HL-60/S4 treated with retinoic acid at 250 ng/mL for 4 days and 3 days (cell line): ENCODE results near the gene JAG2.

Experiments used
- in situ Hi-C: fragments of 300-500 bp; cut with MboI; formaldehyde crosslinking; loops from 2 replicates; pipeline ENCODE4 v1.7.0; 2022; ENCODE audit warnings: low sequenced_read_pairs

The JAG2 gene

GRCh38 chr14:105168496-105168978, at the start of gene JAG2:
TSS of gene JAG2 (minus strand) at chr14:105168776. CDS start at chr14:105168420, 356 bp downstream.
- in situ Hi-C loops: no loop called here

GRCh38 chr14:105217774-105218173, 49.2 kb upstream of the JAG2 start:
- in situ Hi-C loops: no loop called here

- in situ Hi-C loops: no loop called here
These were observed 48.1 kb upstream of the JAG2 start for GRCh38 chr14:105216490-105217247.

- in situ Hi-C loops: no loop called here
These were observed 47.0 kb upstream of the JAG2 start for GRCh38 chr14:105215602-105216001.

GRCh38 chr14:105214324-105214915, 45.8 kb upstream of the JAG2 start:
- in situ Hi-C loops: no loop called here

GRCh38 chr14:105213361-105213760, 44.8 kb upstream of the JAG2 start:
- in situ Hi-C loops: no loop called here

- in situ Hi-C loops: no loop called here
These were observed 44.1 kb upstream of the JAG2 start for GRCh38 chr14:105212541-105213300.

- in situ Hi-C loops: no loop called here
These were observed 43.1 kb upstream of the JAG2 start for GRCh38 chr14:105211758-105212089.

GRCh38 chr14:105211086-105211757, 42.6 kb upstream of the JAG2 start:
- in situ Hi-C loops: no loop called here

GRCh38 chr14:105210266-105211025, 41.9 kb upstream of the JAG2 start:
- in situ Hi-C loops: no loop called here

- in situ Hi-C loops: no loop called here
These were observed 41.1 kb upstream of the JAG2 start for GRCh38 chr14:105209646-105210045.

- in situ Hi-C loops: no loop called here
These were observed 40.5 kb upstream of the JAG2 start for GRCh38 chr14:105209091-105209490.

GRCh38 chr14:105208738-105209075, 40.1 kb upstream of the JAG2 start:
- in situ Hi-C loops: no loop called here

GRCh38 chr14:105207996-105208737, 39.6 kb upstream of the JAG2 start:
- in situ Hi-C loops: no loop called here

- in situ Hi-C loops: no loop called here
These were observed 38.9 kb upstream of the JAG2 start for GRCh38 chr14:105207460-105207901.

- in situ Hi-C loops: no loop called here
These were observed 38.3 kb upstream of the JAG2 start for GRCh38 chr14:105206873-105207272.

GRCh38 chr14:105205673-105206208, 37.2 kb upstream of the JAG2 start:
- in situ Hi-C loops: no loop called here

- in situ Hi-C loops: no loop called here
These were observed 36.5 kb upstream of the JAG2 start for GRCh38 chr14:105204931-105205672.
